Right lung (tissue), 5 donors: ENCODE results near the gene VEGFB. TPM values are rescaled to one million over a fixed set of nuclear protein-coding genes. Genes with fewer than 3 reads are reported as not detected.

ENCODE experiments used
- DNase-seq, 2 donors: peaks; one replicate each; pipeline ENCODE4 v3.0.0-alpha.2; 2013
- polyA plus RNA-seq, 5 donors: library from polyadenylated mRNA; unstranded; fragments of 120-200 nt; gene quantifications; one replicate each; pipeline versions ENCODE4 v1.2.1 to v1.2.3, GENCODE V29; 2013; ENCODE audit warnings: inconsistent platforms in 1 of 5, low replicate concordance in 1 of 5; ENCODE audit not compliant: insufficient read length in 5 of 5, insufficient read depth in 1 of 5

VEGFB gene
- polyA plus RNA-seq, 5 donors: 64.5 to 112 (median 76.6) TPM

DNA sequence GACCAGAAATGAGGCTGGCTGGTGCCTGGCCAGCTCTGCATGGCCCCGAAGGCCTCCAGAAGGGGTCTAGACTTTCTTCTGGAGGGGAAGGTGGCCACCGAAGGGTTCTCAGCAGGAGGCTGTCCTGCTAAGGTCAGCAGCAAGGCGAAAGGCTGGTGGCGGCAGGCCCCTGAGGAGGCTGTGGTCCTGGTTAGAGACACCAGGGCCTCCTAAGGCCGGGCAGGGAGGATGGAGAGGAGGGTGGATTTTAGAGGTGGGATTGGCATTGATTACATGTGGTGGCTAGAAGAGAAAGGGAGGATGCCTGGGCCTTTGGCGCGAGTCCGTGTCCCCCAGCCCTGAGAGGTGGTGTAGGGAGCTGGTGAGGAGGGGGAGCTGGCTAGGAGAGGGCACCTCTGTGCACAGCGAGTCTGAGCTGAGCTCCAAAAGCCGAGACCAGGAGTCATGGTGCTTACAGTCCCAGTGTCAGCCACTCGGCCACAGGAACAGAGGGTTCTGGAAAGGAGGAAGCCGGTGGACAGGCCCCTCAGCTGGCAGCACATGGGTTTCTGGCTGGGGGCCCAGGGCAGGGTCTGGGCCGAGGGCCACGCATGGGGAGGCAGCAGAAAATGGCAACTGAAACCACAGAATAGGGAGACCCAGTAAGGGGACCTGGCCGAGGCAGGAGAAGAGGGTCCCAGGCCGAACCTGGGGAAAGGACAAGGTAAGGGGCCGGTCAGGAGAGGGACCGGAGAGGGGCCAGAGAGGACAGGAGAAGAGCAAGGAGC, 25.4 kb upstream of the VEGFB start:
- no peak for DNase-seq

- DNase-seq: no peak
Measured at GRCh38 chr11:64209563-64209843, 24.9 kb upstream of the VEGFB start.

DNA sequence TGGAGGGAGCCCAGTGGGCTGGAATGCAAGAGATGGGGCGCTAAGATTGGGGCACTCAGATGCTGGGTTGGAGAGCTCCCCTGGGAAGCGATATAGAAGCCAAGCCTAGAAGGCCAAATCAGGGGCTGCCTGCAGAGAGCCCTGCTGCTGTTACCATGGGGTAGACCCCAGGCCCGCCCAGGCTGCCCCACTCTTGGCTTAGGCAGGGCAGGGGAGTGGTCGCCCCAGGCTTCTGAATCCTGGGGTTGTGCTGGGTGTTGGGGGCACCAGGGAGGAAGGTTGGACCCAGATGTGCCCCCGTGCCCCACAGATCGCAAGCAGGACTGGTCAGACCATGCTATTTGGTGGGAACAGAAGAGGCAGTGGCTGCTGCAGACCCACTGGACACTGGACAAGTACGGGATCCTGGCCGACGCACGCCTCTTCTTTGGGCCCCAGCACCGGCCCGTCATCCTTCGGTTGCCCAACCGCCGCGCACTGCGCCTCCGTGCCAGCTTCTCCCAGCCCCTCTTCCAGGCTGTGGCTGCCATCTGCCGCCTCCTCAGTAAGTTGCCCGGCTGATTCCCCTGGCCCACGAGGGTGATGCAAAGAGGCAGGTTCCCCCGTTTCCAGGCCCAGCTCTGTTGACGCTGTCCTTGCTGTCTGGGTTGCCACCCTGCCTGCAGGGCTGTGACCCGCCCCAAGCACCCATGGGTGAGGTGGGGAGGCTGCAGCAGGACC, 23.9 kb upstream of the VEGFB start:
- DNase-seq: no peak

- no peak for DNase-seq
Measured at GRCh38 chr11:64211181-64211872, 23.1 kb upstream of the VEGFB start.

DNA sequence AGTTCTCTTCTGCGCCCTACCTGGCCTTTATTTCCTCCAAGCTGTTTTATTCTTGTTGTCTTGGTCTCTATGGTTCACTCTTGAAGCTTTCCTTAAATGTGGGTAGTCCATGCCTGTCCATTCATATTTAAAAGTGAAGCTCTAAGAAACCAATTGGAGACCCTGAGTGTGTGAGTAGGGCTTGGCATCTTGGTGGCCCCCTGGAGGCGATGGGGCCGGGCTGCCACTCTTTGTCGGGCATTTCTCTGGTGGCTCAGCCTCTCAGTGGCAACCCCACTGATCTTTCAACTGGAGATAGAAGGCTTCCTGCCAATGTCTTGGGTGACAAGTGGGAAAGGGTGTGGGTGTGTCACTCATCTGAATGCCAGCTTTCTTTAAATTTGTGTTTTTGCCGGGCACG, 17.5 kb upstream of the VEGFB start:
- DNase-seq: no peak

- no peak for DNase-seq
Measured at GRCh38 chr11:64218628-64219353, 15.6 kb upstream of the VEGFB start.

GRCh38 chr11:64219354-64219684, 15.1 kb upstream of the VEGFB start:
- no peak for DNase-seq

DNA sequence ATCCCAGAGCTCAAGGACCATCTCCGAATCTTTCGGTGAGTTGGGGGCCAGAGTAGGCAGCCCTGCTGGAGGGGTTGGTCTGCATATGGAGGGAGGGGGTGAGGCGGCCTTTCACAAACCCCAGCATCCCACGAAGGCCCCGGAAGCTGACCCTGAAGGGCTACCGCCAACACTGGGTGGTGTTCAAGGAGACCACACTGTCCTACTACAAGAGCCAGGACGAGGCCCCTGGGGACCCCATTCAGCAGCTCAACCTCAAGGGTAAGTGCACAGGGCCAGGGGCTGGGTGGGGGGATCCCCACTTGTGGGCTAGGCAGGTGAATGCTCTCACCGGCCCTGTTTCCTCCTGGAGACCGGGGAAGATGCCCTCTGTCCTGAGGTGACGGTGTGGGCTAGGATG, 14.6 kb upstream of the VEGFB start:
- no peak for DNase-seq

GRCh38 chr11:64220271-64220670, 14.1 kb upstream of the VEGFB start:
- DNase-seq: no peak

DNA sequence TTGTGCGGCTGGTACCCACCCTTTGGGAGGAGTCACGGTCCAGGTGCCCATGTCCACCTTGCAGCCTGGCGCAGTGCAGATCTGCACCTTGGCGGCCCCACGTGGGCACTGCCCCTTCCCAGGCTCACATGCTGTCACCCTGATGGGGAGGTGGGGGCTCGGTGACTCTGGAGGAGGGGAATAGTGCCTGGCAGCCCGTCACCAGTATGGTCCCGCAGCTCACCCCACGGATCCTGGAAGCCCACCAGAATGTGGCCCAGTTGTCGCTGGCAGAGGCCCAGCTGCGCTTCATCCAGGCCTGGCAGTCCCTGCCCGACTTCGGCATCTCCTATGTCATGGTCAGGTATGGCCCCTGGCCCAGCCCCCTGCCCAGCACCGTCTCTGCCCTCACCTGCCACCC, 13.6 kb upstream of the VEGFB start:
- no peak for DNase-seq

GRCh38 chr11:64222651-64223000, 11.8 kb upstream of the VEGFB start:
- DNase-seq: no peak

GRCh38 chr11:64223001-64223651, 11.3 kb upstream of the VEGFB start:
- DNase-seq: no peak

GRCh38 chr11:64224151-64224890, 10.1 kb upstream of the VEGFB start:
- no peak for DNase-seq

DNA sequence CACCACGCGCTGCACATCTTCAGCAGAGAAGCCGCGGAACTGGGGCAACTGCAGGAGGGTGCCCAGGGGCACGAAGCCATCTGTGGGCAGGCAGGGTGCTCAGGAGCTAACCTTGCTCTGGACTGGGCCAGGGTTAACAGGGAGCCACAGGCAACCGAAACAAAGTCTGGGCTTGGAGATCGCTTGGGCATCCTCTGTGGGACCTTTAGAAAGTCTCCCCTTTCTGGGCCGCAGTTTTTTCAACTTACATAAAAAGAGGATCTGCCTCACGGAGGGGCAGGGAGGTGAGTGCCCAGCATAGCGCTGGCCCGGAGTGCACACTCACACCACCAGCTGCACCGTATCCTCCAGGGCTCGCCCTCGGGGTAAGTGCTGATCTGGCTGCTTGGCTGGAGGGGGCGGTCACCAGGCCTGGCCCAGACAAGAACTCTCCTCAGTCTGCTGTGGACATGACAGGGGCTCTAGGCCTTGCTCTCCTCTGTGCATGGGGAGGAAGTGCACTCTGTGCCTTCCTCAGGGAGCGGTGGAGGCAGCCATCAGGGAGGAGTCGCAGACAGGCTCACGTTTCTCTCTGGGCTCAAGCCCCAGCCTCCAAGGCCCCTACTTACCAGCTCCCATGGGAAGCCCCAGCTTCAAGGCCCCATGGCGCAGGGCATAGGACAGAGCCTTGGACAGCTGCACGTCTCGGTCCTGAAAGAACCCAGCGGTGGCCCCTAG, 9.3 kb upstream of the VEGFB start:
- no peak for DNase-seq

- DNase-seq: peak; percentile 83 to 85
Measured at GRCh38 chr11:64225608-64226506, 8.5 kb upstream of the VEGFB start, which contains the start of the genes NUDT22 and TRPT1. NUDT22 (plus strand) TSS chr11:64226274; CDS start chr11:64226653, 379 bp downstream. TRPT1 (minus strand) TSS chr11:64226186; CDS start chr11:64225860, 326 bp downstream.

GRCh38 chr11:64226507-64227051, 7.8 kb upstream of the VEGFB start:
- no peak for DNase-seq

DNA sequence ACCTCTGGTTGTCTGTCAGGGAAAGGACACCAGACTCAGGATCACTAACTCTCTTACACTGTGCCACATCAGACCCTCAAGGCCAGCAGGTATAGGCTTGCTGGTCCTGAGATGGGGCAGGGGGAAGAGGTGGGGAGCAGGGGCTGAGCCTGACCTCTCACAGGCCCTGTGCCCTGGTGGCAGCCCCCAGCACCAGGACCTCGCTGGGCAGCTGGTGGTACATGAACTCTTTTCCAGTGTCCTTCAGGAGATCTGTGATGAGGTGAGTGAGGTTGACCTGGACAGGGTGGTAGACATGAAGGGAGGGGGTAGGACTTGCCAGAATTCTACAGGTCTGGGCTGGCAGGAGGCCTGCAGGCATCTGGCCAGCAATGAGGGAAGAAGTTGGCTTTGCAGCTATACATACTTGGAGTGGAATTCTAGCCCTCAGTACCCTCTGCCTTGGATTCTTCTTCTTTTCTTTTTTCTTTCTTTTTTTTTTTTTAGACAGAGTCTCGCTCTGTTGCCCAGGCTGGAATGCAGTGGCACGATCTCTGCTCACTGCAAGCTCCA, 6.9 kb upstream of the VEGFB start:
- no peak for DNase-seq

GRCh38 chr11:64229090-64229743, 5.2 kb upstream of the VEGFB start:
- DNase-seq: no peak
